Neuron (in vitro differentiated cells): ENCODE data around the gene TXLNG.
"Not testable (repeated sequence)": the region's sequence is repeated elsewhere in the genome, so short reads cannot be mapped to it uniquely, and the experiment has no call there.

Source experiments
- H2AFZ ChIP-seq: one replicate; pipeline ENCODE4 v1.6.1; 2013; ENCODE audit warnings: low read depth, mild to moderate bottlenecking, inconsistent platforms, low read length, moderate library complexity
- H3K27me3 ChIP-seq: one replicate; pipeline ENCODE4 v1.6.1; 2013; ENCODE audit warnings: low read length; ENCODE audit not compliant: insufficient read depth
- H3K36me3 ChIP-seq: one replicate; pipeline ENCODE4 v1.6.1; 2013; ENCODE audit warnings: low read length; ENCODE audit not compliant: insufficient read depth
- H3K4me1 ChIP-seq: one replicate; pipeline ENCODE4 v1.6.1; 2013; ENCODE audit warnings: low read length; ENCODE audit not compliant: insufficient read depth
- H3K4me3 ChIP-seq: 2 replicates; pipeline ENCODE4 v1.5.1; 2013; ENCODE audit warnings: mild to moderate bottlenecking, low read length, moderate library complexity
- H3K9me3 ChIP-seq: one replicate; pipeline ENCODE4 v1.6.1; 2013; ENCODE audit warnings: low read length

TXLNG gene

GRCh38 chrX:16770970-16771482, 15.2 kb upstream of the TXLNG start:
- H3K9me3 ChIP-seq = no peaks in the 10 kb centered on the region
- no peaks in the 10 kb centered on the region for H3K36me3 ChIP-seq
- no peak overlapping the region for H2AFZ ChIP-seq
- no peak overlapping the region for H3K4me3 ChIP-seq
- H3K27me3 ChIP-seq = no peaks in the 10 kb centered on the region
- peaks cover 7% of the 10 kb centered on the region for H3K4me1 ChIP-seq

DNA sequence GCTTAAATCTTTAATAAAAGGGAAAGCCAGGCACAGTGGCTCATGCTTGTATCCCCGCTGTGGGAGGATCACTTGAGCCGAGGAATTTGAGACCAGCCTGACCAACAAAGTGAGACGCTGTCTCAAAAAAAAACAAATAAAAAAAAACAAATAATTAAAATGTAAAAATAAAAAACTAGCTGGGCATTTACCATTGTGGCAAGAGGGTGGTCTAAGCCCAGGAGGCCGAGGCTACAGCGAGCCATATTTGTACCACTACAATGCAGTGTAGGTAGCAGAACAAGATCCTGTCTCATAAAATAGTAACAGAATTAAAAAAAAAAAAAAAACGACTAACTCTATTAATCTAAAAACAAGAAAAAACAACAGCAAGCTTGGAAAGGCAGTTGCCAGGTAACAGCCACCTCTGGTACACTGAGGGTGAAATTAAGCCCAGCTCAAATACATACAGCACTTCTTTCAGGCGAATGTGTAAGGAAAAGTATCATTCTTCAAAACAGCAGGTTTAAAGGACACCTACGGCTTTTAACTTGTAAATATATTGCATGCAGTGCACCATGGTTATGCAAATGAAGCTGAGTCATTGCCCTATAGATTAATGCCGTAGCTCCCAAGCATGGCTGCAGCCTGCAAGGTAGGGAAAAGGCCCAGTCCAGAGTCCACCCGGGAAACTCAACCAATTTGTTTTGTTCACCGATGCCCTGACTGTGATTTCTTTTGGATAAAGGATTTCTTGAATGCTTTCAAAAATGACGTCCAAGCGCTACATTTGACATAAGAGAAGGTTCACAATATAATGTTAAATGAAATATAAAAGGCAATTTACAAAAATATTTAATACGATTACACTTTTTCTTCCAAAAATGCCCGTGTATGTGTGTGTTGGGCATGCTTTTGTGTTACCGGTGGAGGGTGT, 14.5 kb upstream of the TXLNG start:
- H3K27me3 ChIP-seq = no peaks in the 10 kb centered on the region
- peak overlapping the region; percentile 25 for H3K4me3 ChIP-seq
- no peaks in the 10 kb centered on the region for H3K9me3 ChIP-seq
- H2AFZ ChIP-seq = peak overlapping the region; percentile 17
- H3K36me3 ChIP-seq = no peaks in the 10 kb centered on the region
- peaks cover 7% of the 10 kb centered on the region for H3K4me1 ChIP-seq

DNA sequence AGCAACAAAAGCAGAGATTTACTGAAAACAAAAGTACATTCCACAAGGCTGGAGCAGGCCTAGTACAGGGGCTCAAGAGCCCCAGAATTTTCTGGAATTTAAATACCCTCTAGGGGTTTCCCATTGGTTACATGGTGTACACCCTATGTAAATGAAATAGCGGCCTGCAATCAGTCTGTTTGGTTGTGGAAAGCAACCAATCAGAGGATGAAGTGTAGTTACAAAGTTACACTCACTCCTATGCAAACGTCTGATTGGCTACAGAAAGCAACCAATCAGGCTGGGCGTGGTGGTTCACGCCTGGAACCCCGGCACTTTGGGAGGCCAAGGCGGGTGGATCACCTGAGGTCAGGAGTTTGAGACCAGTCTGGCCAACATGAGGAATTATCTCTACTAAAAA, 13.8 kb upstream of the TXLNG start:
- H2AFZ ChIP-seq = peak overlapping the region; percentile 17
- no peaks in the 10 kb centered on the region for H3K27me3 ChIP-seq
- peaks cover 7% of the 10 kb centered on the region for H3K4me1 ChIP-seq
- no peaks in the 10 kb centered on the region for H3K9me3 ChIP-seq
- H3K4me3 ChIP-seq = no peak overlapping the region
- no peaks in the 10 kb centered on the region for H3K36me3 ChIP-seq

- H3K27me3 ChIP-seq = no peaks in the 10 kb centered on the region
- no peaks in the 10 kb centered on the region for H3K36me3 ChIP-seq
- H3K4me1 ChIP-seq = peaks cover 7% of the 10 kb centered on the region
- no peaks in the 10 kb centered on the region for H3K9me3 ChIP-seq
- no peak overlapping the region for H3K4me3 ChIP-seq
- H2AFZ ChIP-seq = no peak overlapping the region
Observed at GRCh38 chrX:16774746-16775145, 11.5 kb upstream of the TXLNG start.

DNA sequence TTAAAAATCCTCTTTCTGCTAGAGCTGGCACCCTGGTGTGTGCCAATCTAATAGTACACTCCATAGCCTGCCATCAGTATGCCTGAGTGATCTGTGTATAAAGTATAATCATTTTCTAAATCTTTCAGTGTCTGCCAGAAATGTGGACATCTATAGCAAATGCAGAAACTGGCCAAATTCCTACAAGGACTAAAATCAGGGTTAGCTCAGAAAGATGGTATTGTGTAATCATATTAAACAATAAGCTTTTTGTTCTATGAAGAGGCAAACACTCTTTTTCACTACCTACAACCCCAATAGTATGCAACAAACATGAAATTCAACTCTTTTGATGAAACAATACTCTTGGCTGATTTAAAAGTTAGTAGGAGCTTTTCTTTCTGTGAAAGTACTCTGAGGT, 7.7 kb upstream of the TXLNG start:
- H3K9me3 ChIP-seq = no peaks in the 10 kb centered on the region
- no peaks in the 10 kb centered on the region for H3K4me1 ChIP-seq
- H2AFZ ChIP-seq = no peak overlapping the region
- no peaks in the 10 kb centered on the region for H3K27me3 ChIP-seq
- H3K36me3 ChIP-seq = no peaks in the 10 kb centered on the region
- H3K4me3 ChIP-seq = no peak overlapping the region

GRCh38 chrX:16778993-16779392, 7.3 kb upstream of the TXLNG start:
- H2AFZ ChIP-seq = no peak overlapping the region
- H3K9me3 ChIP-seq = no peaks in the 10 kb centered on the region
- no peaks in the 10 kb centered on the region for H3K36me3 ChIP-seq
- H3K27me3 ChIP-seq = no peaks in the 10 kb centered on the region
- no peak overlapping the region for H3K4me3 ChIP-seq
- H3K4me1 ChIP-seq = no peaks in the 10 kb centered on the region

- H2AFZ ChIP-seq, H3K9me3 ChIP-seq, H3K27me3 ChIP-seq, H3K4me3 ChIP-seq, H3K4me1 ChIP-seq, H3K36me3 ChIP-seq: not testable (repeated sequence)
Observed at GRCh38 chrX:16779815-16780214, 6.5 kb upstream of the TXLNG start.

GRCh38 chrX:16783452-16783851, 2.8 kb upstream of the TXLNG start:
- H3K9me3 ChIP-seq = no peaks in the 10 kb centered on the region
- no peaks in the 10 kb centered on the region for H3K27me3 ChIP-seq
- peaks cover 4% of the 10 kb centered on the region for H3K36me3 ChIP-seq
- no peak overlapping the region for H2AFZ ChIP-seq
- H3K4me1 ChIP-seq = peaks cover 5% of the 10 kb centered on the region
- no peak overlapping the region for H3K4me3 ChIP-seq

GRCh38 chrX:16784440-16784839, 1.8 kb upstream of the TXLNG start:
- H3K9me3 ChIP-seq, H3K36me3 ChIP-seq, H3K27me3 ChIP-seq, H3K4me3 ChIP-seq, H2AFZ ChIP-seq, H3K4me1 ChIP-seq: not testable (repeated sequence)

- Histone ChIP-seq H3K4me1 (peaks cover 5% of the 10 kb centered on the region), H3K36me3 (peaks cover 5% of the 10 kb centered on the region), H3K27me3 (no peaks in the 10 kb centered on the region), H3K4me3 (peak overlapping the region; percentile 96), H2AFZ (peak overlapping the region; percentile 99), H3K9me3 (no peaks in the 10 kb centered on the region)
Observed at GRCh38 chrX:16785247-16786138, 773 bp upstream of the TXLNG start.

DNA sequence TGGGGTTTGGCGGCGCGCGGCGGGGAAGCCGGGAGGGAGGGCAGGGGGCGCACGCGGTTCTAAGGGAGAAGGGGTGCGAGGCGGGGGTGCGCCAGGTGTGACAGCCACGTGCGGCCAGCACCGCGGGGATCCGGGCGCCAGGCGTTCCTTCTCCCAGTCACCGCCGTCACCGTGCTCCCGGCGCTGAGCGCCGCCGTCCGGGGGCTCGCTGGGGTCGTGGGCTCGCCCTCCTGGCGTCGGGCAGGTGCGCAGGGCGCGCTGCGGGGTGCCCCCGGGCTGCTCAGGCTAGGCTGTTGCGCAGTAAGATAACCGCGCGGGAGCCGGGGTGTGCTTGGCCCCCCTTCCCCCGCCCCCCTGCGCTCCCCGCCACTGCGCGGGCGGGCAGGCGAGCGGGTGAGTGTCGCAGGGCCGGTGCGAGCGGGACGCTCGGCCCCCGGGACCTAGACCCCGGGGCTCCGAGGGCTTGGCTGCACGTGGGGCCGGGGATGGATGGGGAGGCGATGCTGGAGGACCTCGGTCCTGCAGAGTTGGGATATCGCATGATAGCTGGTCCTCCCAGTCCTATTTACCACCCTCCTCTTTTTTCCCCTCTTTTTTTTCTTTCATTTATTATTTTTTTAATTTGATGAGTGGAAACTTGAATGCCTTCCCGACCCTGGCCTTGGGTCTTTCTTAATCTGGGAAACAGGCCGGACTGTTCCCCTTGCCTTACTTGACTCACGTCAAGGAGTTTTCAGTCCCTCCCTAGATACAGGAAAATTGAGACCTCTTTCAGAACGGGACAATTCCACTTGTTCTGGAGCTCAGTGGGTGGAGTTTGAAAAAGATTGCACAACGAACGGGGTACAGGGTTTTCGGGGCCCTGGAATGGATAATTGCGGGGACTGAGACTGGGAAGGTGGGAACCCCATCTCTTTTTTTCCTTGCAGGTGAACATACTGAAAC, 797 bp downstream of the TXLNG start:
- Histone ChIP-seq H3K4me1 (peaks cover 5% of the 10 kb centered on the region), H2AFZ (peak overlapping the region; percentile 36), H3K4me3 (peak overlapping the region; percentile 96), H3K27me3 (no peaks in the 10 kb centered on the region), H3K36me3 (peaks cover 14% of the 10 kb centered on the region), H3K9me3 (no peaks in the 10 kb centered on the region)

GRCh38 chrX:16788477-16788876, 2.2 kb downstream of the TXLNG start:
- no peaks in the 10 kb centered on the region for H3K27me3 ChIP-seq
- H3K4me1 ChIP-seq = peaks cover 5% of the 10 kb centered on the region
- H3K4me3 ChIP-seq = no peak overlapping the region
- H2AFZ ChIP-seq = no peak overlapping the region
- no peaks in the 10 kb centered on the region for H3K9me3 ChIP-seq
- peaks cover 19% of the 10 kb centered on the region for H3K36me3 ChIP-seq
